Ovary (tissue), 1 donor: ENCODE results near the gene ELK3.

Experiments
- EP300 ChIP-seq: sonication (generic); formaldehyde crosslinking; IDR thresholded peaks from one replicate; pipeline ENCODE4 v1.6.1; 2017; ENCODE audit warnings: antibody characterized with exemption
- POLR2A ChIP-seq: fragments of 450-650 bp; IDR thresholded peaks from one replicate; pipeline ENCODE4 v1.6.1; 2017; ENCODE audit warnings: antibody characterized with exemption, mild to moderate bottlenecking, moderate library complexity

DNA sequence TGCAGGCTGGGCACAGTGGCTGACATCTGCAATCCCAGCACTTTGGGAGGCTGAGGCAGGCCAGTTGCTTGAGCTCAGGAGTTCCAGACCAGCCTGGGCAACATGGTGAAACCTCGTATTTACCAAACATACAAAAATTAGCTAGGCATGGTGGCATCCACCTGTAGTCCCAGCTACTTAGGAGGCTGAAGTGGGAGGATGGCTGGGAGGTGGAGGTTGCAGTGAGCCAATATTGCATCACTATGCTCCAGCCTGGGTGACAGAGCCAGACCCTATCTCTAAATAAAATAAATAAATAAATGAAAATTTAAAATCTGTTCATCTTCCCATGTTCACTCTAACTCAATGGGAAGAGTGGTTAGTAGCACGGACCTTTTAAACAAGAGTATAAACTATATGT, 71.2 kb downstream of the ELK3 start:
- TF ChIP-seq EP300, result no peak
- TF ChIP-seq POLR2A, result no peak
